ENCODE data around the gene MGST3. TPM values are rescaled to one million over a fixed set of nuclear protein-coding genes. Genes with fewer than 3 reads are reported as not detected.
"Not testable (repeated sequence)": the region's sequence is repeated elsewhere in the genome, so short reads cannot be mapped to it uniquely, and the experiment has no call there.

The MGST3 gene
- total RNA-seq, 1 experiment from 2014 or later, result 87.7 TPM

GRCh38 chr1:165680303-165680702 is 49.3 kb downstream of the MGST3 start:
- Histone ChIP-seq H3K79me1 (ENCODE audit: insufficient read depth, low read depth, low read length, poor library complexity, severe bottlenecking) (no peaks in the 10 kb centered on the region), H3K23me2 (ENCODE audit: insufficient read length, low read depth, low read length, poor library complexity, severe bottlenecking) (no peaks in the 10 kb centered on the region), H3K14ac (ENCODE audit: insufficient read depth, low read length) (no peak overlapping the region), H2AFZ (ENCODE audit: low read length) (no peak overlapping the region), H3K23ac (ENCODE audit: insufficient read length, low read depth, low read length) (no peak overlapping the region), H2AK5ac (ENCODE audit: insufficient read length, low read length) (no peak overlapping the region), H3T11ph (ENCODE audit: low read length) (no peak overlapping the region), H4K8ac (replicated peaks; ENCODE audit: insufficient read length, low read depth, low read length) (no peak overlapping the region), H2BK12ac (ENCODE audit: insufficient read length, low read depth, low read length) (no peak overlapping the region), H3K56ac (ENCODE audit: insufficient read length, low read depth, low read length) (no peak overlapping the region), H4K91ac (ENCODE audit: insufficient read length, low read depth, low read length) (no peak overlapping the region), H3K4ac (ENCODE audit: low read depth, low read length) (no peak overlapping the region), H2BK120ac (ENCODE audit: low read depth, low read length, poor library complexity, severe bottlenecking) (no peak overlapping the region), H3K27me3 (ENCODE audit: insufficient read depth, low read length) (no peaks in the 10 kb centered on the region), H4K20me1 (ENCODE audit: control insufficient read depth, insufficient read depth, insufficient read length) (no peaks in the 10 kb centered on the region), H4K5ac (ENCODE audit: insufficient read length, low read depth, low read length) (no peak overlapping the region), H3K9ac (ENCODE audit: extremely low read depth, insufficient read length, low read length) (no peak overlapping the region), H3K9me3 (ENCODE audit: control insufficient read depth, low read depth, low read length) (no peaks in the 10 kb centered on the region), H2BK15ac (ENCODE audit: low read depth, low read length) (no peak overlapping the region), H2BK5ac (ENCODE audit: insufficient read length, low read length) (no peak overlapping the region), H3K4me1 (ENCODE audit: insufficient read depth, low read length) (no peaks in the 10 kb centered on the region), H3K18ac (ENCODE audit: insufficient read length, low read depth, low read length) (no peak overlapping the region), H2BK20ac (ENCODE audit: low read depth, low read length, poor library complexity, severe bottlenecking) (no peak overlapping the region), H3K27ac (ENCODE audit: insufficient read length, low read depth, low read length) (no peak overlapping the region), H3K4me2 (ENCODE audit: insufficient read depth, insufficient read length, low read length) (no peak overlapping the region), H3K79me2 (ENCODE audit: insufficient read depth, low read length) (no peaks in the 10 kb centered on the region)
- DNase-seq, result no peak
- peaks cover 37 to 68% (median 63%) of the 10 kb centered on the region in 3 experiments; a peak in 6 of 7 replicates for H3K36me3 Mint-ChIP-seq (ENCODE audit: insufficient read depth in 1 of 3, low read depth in 3 of 3)
- no peaks in the 10 kb centered on the region for H3K4me1 Mint-ChIP-seq
- H3K4me3 Mint-ChIP-seq, result no peak overlapping the region
- peaks cover 2 to 5% of the 10 kb centered on the region in 2 experiments; a peak in 3 of 5 replicates for H3K9me3 Mint-ChIP-seq
- no peak overlapping the region for H3K27ac Mint-ChIP-seq
- WGBS (ENCODE audit: extremely low coverage, insufficient read length, low lambda C conversion rate), result no CpG with 5 or more reads among the region's 2 CpGs
- H3K27me3 Mint-ChIP-seq (ENCODE audit: low read depth), result no peaks in the 10 kb centered on the region
- TF ChIP-seq CTCF (conservative IDR thresholded peaks at IDR 0.05), result no peak

- not testable (repeated sequence) for H2BK5ac ChIP-seq (ENCODE audit: insufficient read length, low read length); H2AFZ ChIP-seq (ENCODE audit: low read length); H3K27ac Mint-ChIP-seq; H3K9me3 Mint-ChIP-seq; H3K14ac ChIP-seq (ENCODE audit: insufficient read depth, low read length); H3K27ac ChIP-seq (ENCODE audit: insufficient read length, low read depth, low read length); H3K9ac ChIP-seq (ENCODE audit: extremely low read depth, insufficient read length, low read length); H3T11ph ChIP-seq (ENCODE audit: low read length); H2AK5ac ChIP-seq (ENCODE audit: insufficient read length, low read length); H2BK15ac ChIP-seq (ENCODE audit: low read depth, low read length); H3K4me1 Mint-ChIP-seq; H3K56ac ChIP-seq (ENCODE audit: insufficient read length, low read depth, low read length); H2BK12ac ChIP-seq (ENCODE audit: insufficient read length, low read depth, low read length); H3K4me1 ChIP-seq (ENCODE audit: insufficient read depth, low read length); H3K9me3 ChIP-seq (ENCODE audit: control insufficient read depth, low read depth, low read length); H2BK120ac ChIP-seq (ENCODE audit: low read depth, low read length, poor library complexity, severe bottlenecking); DNase-seq; H3K4me2 ChIP-seq (ENCODE audit: insufficient read depth, insufficient read length, low read length); H3K18ac ChIP-seq (ENCODE audit: insufficient read length, low read depth, low read length); H3K4me3 Mint-ChIP-seq; H3K79me2 ChIP-seq (ENCODE audit: insufficient read depth, low read length); H3K79me1 ChIP-seq (ENCODE audit: insufficient read depth, low read depth, low read length, poor library complexity, severe bottlenecking); H3K4ac ChIP-seq (ENCODE audit: low read depth, low read length); H3K23me2 ChIP-seq (ENCODE audit: insufficient read length, low read depth, low read length, poor library complexity, severe bottlenecking); H2BK20ac ChIP-seq (ENCODE audit: low read depth, low read length, poor library complexity, severe bottlenecking); H4K8ac ChIP-seq (replicated peaks; ENCODE audit: insufficient read length, low read depth, low read length); H4K5ac ChIP-seq (ENCODE audit: insufficient read length, low read depth, low read length); H3K27me3 Mint-ChIP-seq (ENCODE audit: low read depth); H4K91ac ChIP-seq (ENCODE audit: insufficient read length, low read depth, low read length); H4K20me1 ChIP-seq (ENCODE audit: control insufficient read depth, insufficient read depth, insufficient read length); H3K27me3 ChIP-seq (ENCODE audit: insufficient read depth, low read length); H3K23ac ChIP-seq (ENCODE audit: insufficient read length, low read depth, low read length)
- H3K36me3 Mint-ChIP-seq (ENCODE audit: insufficient read depth in 1 of 3, low read depth in 3 of 3), result peaks cover 34 to 63% (median 58%) of the 10 kb centered on the region in 3 experiments; a peak in 6 of 7 replicates
- WGBS (ENCODE audit: extremely low coverage, insufficient read length, low lambda C conversion rate), result no CpG with 5 or more reads among the region's 4 CpGs
Measured at GRCh38 chr1:165680773-165681172, 49.7 kb downstream of the MGST3 start.

Data from H9 (cell line).